Neural cell (in vitro differentiated cells): ENCODE data around the gene RGL4.

ENCODE experiments used
- EP300 ChIP-seq: fragments of 450-650 bp; conservative IDR thresholded peaks from 2 replicates; pipeline ENCODE4 v1.6.1; 2014; ENCODE audit warnings: antibody characterized with exemption, mild to moderate bottlenecking, moderate library complexity; ENCODE audit not compliant: poor library complexity, severe bottlenecking
- EZH2 ChIP-seq: fragments of 200-600, 300-800 bp; shearing (Covaris generic), sonication (generic); IDR thresholded peaks from 2 replicates; pipeline ENCODE4 v1.6.1; 2014; ENCODE audit warnings: antibody characterized with exemption, low read length, borderline replicate concordance, mild to moderate bottlenecking; ENCODE audit not compliant: insufficient read depth, poor library complexity, severe bottlenecking
- MXI1 ChIP-seq: fragments of 450-650 bp; conservative IDR thresholded peaks from 2 replicates; pipeline ENCODE4 v1.6.1; 2014; ENCODE audit warnings: antibody characterized with exemption, mild to moderate bottlenecking; ENCODE audit not compliant: poor library complexity, severe bottlenecking
- POLR2AphosphoS5 ChIP-seq: IDR thresholded peaks from 2 replicates; pipeline ENCODE4 v1.6.1; 2012
- RAD21 ChIP-seq: fragments of 450-650 bp; conservative IDR thresholded peaks from 2 replicates; pipeline ENCODE4 v1.6.1; 2014; ENCODE audit warnings: antibody characterized with exemption, mild to moderate bottlenecking, moderate library complexity
- REST ChIP-seq: IDR thresholded peaks from 2 replicates; pipeline ENCODE4 v1.6.1; 2012; ENCODE audit warnings: borderline replicate concordance
- SMC3 ChIP-seq: fragments of 450-650 bp; conservative IDR thresholded peaks from 2 replicates; pipeline ENCODE4 v1.6.1; 2014; ENCODE audit warnings: antibody characterized with exemption, mild to moderate bottlenecking, moderate library complexity; ENCODE audit not compliant: poor library complexity
- TAF1 ChIP-seq: IDR thresholded peaks from 2 replicates; pipeline ENCODE4 v1.6.1; 2012; ENCODE audit warnings: low read depth
- TF ChIP-seq, protein P1 (sequence below): fragments of 450-650 bp; IDR thresholded peaks from 2 replicates; pipeline ENCODE4 v1.5.1; 2014; ENCODE audit warnings: antibody characterized with exemption, mild to moderate bottlenecking, moderate library complexity; ENCODE audit not compliant: poor library complexity, severe bottlenecking

- TF ChIP-seq, protein P1, sequence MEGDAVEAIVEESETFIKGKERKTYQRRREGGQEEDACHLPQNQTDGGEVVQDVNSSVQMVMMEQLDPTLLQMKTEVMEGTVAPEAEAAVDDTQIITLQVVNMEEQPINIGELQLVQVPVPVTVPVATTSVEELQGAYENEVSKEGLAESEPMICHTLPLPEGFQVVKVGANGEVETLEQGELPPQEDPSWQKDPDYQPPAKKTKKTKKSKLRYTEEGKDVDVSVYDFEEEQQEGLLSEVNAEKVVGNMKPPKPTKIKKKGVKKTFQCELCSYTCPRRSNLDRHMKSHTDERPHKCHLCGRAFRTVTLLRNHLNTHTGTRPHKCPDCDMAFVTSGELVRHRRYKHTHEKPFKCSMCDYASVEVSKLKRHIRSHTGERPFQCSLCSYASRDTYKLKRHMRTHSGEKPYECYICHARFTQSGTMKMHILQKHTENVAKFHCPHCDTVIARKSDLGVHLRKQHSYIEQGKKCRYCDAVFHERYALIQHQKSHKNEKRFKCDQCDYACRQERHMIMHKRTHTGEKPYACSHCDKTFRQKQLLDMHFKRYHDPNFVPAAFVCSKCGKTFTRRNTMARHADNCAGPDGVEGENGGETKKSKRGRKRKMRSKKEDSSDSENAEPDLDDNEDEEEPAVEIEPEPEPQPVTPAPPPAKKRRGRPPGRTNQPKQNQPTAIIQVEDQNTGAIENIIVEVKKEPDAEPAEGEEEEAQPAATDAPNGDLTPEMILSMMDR, result no peak
- TF ChIP-seq SMC3 (no peak), POLR2AphosphoS5 (no peak), MXI1 (no peak), EP300 (no peak), EZH2 (no peak), REST (no peak), TAF1 (no peak), RAD21 (no peak)
Measured at GRCh38 chr22:23681026-23681809, 9.6 kb upstream of the RGL4 start.
